Right atrium auricular region (tissue), 2 donors: ENCODE data around the gene HMGB4. TPM values are rescaled to one million over a fixed set of nuclear protein-coding genes. Genes with fewer than 3 reads are reported as not detected.

Experiments used
- DNase-seq: peaks from one replicate; pipeline ENCODE4 v3.0.0-alpha.2; 2019; ENCODE audit warnings: low spot score
- H3K27ac ChIP-seq, 2 donors: fragments of 200-600 bp; sonication (generic); 1 replicate in 1 of 2; 2 replicates in 1 of 2; pipeline ENCODE4 v1.5.1; 2016 to 2019
- H3K27me3 ChIP-seq, 2 donors: fragments of 200-600 bp; sonication (generic); one replicate each; pipeline versions ENCODE4 v1.5.1 to v1.6.0; 2017 to 2019
- H3K36me3 ChIP-seq: fragments of 200-600 bp; sonication (generic); one replicate; pipeline ENCODE4 v1.5.1; 2016
- H3K4me1 ChIP-seq, 2 donors: fragments of 200-600 bp; sonication (generic); one replicate each; pipeline versions ENCODE4 v1.5.1 to v1.6.0; 2017 to 2019
- H3K4me3 ChIP-seq, 2 donors: fragments of 200-600 bp; sonication (generic); 1 replicate in 1 of 2; 2 replicates in 1 of 2; pipeline ENCODE4 v1.5.1; 2017 to 2019; ENCODE audit warnings: mild to moderate bottlenecking in 1 of 2, moderate library complexity in 1 of 2
- H3K9me3 ChIP-seq, 2 donors: fragments of 200-600 bp; sonication (generic); one replicate each; pipeline ENCODE4 v1.5.1; 2019
- CTCF ChIP-seq, 2 donors: fragments of 200-600 bp; sonication (generic); IDR thresholded peaks; one replicate each; pipeline ENCODE4 v1.5.1; 2019; ENCODE audit warnings: antibody characterized with exemption in 2 of 2
- total RNA-seq, 2 donors: library from RNA; depleted of rRNA; stranded (reverse); fragments of >200 nt; gene quantifications; one replicate each; pipeline ENCODE4 v1.1.0, GENCODE V29; 2016

HMGB4 gene
- total RNA-seq, 2 donors from 2014 or later: not detected

- Histone ChIP-seq H3K27me3 (no peaks in the 10 kb centered on the region), H3K4me1 (no peaks in the 10 kb centered on the region), H3K4me3 (no peak overlapping the region), H3K9me3 (no peaks in the 10 kb centered on the region), H3K27ac (no peak overlapping the region), H3K36me3 (no peaks in the 10 kb centered on the region)
- TF ChIP-seq CTCF (IDR thresholded peaks at IDR 0.05): no peak
- DNase-seq: peak; percentile 47
Measured at GRCh38 chr1:33824321-33824720, 39.6 kb upstream of the HMGB4 start.

GRCh38 chr1:33824971-33825370, 38.9 kb upstream of the HMGB4 start:
- H3K27me3 ChIP-seq: no peaks in the 10 kb centered on the region
- no peak overlapping the region for H3K4me3 ChIP-seq
- H3K36me3 ChIP-seq: no peaks in the 10 kb centered on the region
- DNase-seq: no peak
- no peaks in the 10 kb centered on the region for H3K9me3 ChIP-seq
- TF ChIP-seq CTCF (IDR thresholded peaks at IDR 0.05): no peak
- no peak overlapping the region for H3K27ac ChIP-seq
- no peaks in the 10 kb centered on the region for H3K4me1 ChIP-seq

DNA sequence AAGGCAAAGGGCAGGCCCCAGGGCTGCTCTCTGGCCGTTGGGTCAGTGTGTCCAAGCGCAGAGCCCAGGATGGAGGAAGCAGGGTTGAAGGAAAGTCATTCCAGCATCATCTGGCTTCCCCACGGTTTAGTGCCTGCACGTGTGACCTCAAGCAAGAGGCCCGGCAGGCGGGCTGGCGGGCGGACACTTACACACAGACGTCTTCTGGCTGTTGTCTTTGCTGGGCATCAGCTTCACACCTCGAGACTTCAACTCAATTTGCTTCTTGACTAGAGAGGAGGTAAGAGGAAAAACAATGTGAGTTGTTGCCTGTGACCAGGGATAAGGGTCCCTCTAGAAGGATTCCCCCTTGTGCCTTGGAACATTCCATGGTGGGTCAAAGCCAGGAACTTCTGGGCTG, 38.4 kb upstream of the HMGB4 start:
- no peaks in the 10 kb centered on the region for H3K4me1 ChIP-seq
- DNase-seq: peak; percentile 21
- H3K9me3 ChIP-seq: no peaks in the 10 kb centered on the region
- no peaks in the 10 kb centered on the region for H3K36me3 ChIP-seq
- no peak overlapping the region for H3K4me3 ChIP-seq
- no peak overlapping the region for H3K27ac ChIP-seq
- H3K27me3 ChIP-seq: no peaks in the 10 kb centered on the region
- no peak for TF ChIP-seq CTCF (IDR thresholded peaks at IDR 0.05)

- Histone ChIP-seq H3K4me3 (no peak overlapping the region), H3K27me3 (no peaks in the 10 kb centered on the region)
- no peak for TF ChIP-seq CTCF (IDR thresholded peaks at IDR 0.05)
Measured at GRCh38 chr1:33826311-33826710, 37.6 kb upstream of the HMGB4 start.

GRCh38 chr1:33826711-33827110, 37.2 kb upstream of the HMGB4 start:
- no peak overlapping the region for H3K27ac ChIP-seq
- H3K9me3 ChIP-seq: no peaks in the 10 kb centered on the region
- peak; percentile 16 for DNase-seq
- TF ChIP-seq CTCF (IDR thresholded peaks at IDR 0.05): no peak
- H3K27me3 ChIP-seq: no peaks in the 10 kb centered on the region
- H3K4me3 ChIP-seq: no peak overlapping the region
- no peaks in the 10 kb centered on the region for H3K36me3 ChIP-seq
- no peaks in the 10 kb centered on the region for H3K4me1 ChIP-seq

More at GRCh38 chr1:33826311-33826710, 37.6 kb upstream of the HMGB4 start:
- Histone ChIP-seq H3K9me3 (no peaks in the 10 kb centered on the region), H3K36me3 (no peaks in the 10 kb centered on the region), H3K4me1 (no peaks in the 10 kb centered on the region), H3K27ac (no peak overlapping the region)
- no peak for DNase-seq

DNA sequence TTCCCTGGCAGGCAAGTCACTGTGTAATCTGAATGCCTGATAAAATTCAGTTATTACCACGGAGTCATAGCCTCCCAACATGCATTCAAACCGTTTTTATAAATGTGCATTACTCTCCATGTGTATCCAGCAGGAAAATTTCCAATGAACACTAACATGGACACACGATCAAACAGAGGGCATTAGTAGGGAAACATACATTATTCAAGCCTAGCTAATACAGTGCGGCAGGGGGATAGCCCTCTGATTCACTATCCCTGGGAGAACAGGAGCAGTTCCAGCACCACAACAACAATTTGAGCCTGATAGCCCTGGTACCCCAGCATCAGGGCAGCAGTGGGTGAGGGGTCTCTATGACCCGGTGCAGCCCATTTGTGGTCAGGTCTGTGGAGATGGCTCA, 35.8 kb upstream of the HMGB4 start:
- peak; percentile 34 for DNase-seq

More for the DNA sequence above, 35.8 kb upstream of the HMGB4 start:
- no peaks in the 10 kb centered on the region for H3K36me3 ChIP-seq
- H3K4me1 ChIP-seq: no peaks in the 10 kb centered on the region
- H3K27me3 ChIP-seq: no peaks in the 10 kb centered on the region
- H3K27ac ChIP-seq: no peak overlapping the region
- no peaks in the 10 kb centered on the region for H3K9me3 ChIP-seq
- H3K4me3 ChIP-seq: no peak overlapping the region
- no peak for TF ChIP-seq CTCF (IDR thresholded peaks at IDR 0.05)
